ENCODE measurements around the gene DRD3. TPM values are rescaled to one million over a fixed set of nuclear protein-coding genes. Genes with fewer than 3 reads are reported as not detected.

DRD3 gene
- total RNA-seq, 1 donor from 2014 or later: not detected

DNA sequence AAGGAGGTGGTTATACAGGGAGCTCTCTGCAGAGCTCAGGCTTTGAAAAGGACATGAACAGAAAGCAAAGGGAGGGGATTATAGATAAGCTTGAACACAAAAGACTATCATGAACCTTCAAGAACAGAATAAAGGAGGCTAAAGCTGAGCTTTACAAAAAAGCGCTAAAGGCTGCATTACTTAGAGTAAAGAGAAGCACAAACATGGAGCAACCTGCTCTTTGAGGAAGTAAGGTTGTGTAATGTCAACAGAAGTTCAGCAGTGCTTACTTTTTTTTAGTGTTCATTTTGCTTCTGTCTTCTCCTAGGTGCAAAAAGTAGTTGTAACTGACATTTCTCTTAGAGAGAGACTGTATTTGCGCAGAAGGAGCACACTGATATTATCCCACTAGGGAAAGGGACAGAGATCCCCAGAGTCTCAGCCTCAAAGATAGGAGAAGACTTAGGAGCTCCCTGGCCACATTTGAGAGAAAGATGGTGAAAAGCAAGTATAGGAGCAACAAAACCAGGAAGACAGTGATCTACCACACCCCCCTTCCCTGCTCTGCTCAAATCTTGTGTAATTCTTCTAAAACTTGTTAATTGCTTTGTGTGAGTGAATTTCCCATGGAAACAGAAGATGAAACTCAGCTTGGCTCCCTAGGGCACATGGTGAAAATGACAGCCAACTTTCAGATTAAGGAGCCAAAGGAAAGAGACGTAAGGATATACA lies 67.6 kb downstream of the DRD3 start:
- Mint-ChIP-seq H3K36me3 (ENCODE audit: low read depth) (no peaks in the 10 kb centered on the region), H3K9me3 (no peaks in the 10 kb centered on the region), H3K27ac (no peak overlapping the region), H3K4me1 (no peaks in the 10 kb centered on the region), H3K4me3 (no peak overlapping the region), H3K27me3 (peaks cover 8% of the 10 kb centered on the region)
- DNase-seq (no peak), ATAC-seq (ENCODE audit: low read depth) (no peak)
- intact Hi-C loops (cut with micrococcal nuclease): no loop called here
- ChIA-PET CTCF (no interaction called here), POLR2A (no interaction called here)
- TF ChIP-seq, protein P1, sequence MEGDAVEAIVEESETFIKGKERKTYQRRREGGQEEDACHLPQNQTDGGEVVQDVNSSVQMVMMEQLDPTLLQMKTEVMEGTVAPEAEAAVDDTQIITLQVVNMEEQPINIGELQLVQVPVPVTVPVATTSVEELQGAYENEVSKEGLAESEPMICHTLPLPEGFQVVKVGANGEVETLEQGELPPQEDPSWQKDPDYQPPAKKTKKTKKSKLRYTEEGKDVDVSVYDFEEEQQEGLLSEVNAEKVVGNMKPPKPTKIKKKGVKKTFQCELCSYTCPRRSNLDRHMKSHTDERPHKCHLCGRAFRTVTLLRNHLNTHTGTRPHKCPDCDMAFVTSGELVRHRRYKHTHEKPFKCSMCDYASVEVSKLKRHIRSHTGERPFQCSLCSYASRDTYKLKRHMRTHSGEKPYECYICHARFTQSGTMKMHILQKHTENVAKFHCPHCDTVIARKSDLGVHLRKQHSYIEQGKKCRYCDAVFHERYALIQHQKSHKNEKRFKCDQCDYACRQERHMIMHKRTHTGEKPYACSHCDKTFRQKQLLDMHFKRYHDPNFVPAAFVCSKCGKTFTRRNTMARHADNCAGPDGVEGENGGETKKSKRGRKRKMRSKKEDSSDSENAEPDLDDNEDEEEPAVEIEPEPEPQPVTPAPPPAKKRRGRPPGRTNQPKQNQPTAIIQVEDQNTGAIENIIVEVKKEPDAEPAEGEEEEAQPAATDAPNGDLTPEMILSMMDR (IDR thresholded peaks at IDR 0.05): no peak

DNA sequence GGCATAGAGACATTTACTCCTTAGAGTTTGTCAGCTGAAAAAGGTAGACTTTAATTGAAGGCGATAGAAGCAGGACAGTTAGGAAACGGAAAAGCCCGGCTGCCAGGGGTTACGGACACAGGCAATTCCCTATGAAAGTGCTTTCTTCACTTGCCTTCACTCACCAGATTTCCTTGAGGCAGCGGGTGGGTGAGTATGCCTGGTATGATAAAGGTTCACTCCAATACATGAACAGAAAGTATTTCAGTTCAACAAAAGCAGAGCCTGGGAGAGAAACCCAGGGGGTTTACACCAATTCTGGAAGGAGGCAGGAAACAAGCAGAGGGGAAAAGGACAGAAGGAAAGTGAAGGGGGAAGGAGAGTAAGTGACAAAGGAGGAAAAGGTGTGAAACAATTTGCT lies 68.4 kb downstream of the DRD3 start:
- Mint-ChIP-seq H3K27me3 (peaks cover 8% of the 10 kb centered on the region), H3K4me3 (no peak overlapping the region), H3K27ac (no peak overlapping the region), H3K4me1 (no peaks in the 10 kb centered on the region), H3K9me3 (no peaks in the 10 kb centered on the region), H3K36me3 (ENCODE audit: low read depth) (no peaks in the 10 kb centered on the region)
- TF ChIP-seq, protein P1 (IDR thresholded peaks at IDR 0.05): no peak
- ATAC-seq (ENCODE audit: low read depth) (no peak), DNase-seq (no peak)
- intact Hi-C loops (cut with micrococcal nuclease): loop anchor here (1.0 kb wide), 1 partner anchor 8 kb away; no protein-coding TSS in a partner anchor
- CTCF ChIA-PET: no interaction called here
- POLR2A ChIA-PET: no interaction called here

DNA sequence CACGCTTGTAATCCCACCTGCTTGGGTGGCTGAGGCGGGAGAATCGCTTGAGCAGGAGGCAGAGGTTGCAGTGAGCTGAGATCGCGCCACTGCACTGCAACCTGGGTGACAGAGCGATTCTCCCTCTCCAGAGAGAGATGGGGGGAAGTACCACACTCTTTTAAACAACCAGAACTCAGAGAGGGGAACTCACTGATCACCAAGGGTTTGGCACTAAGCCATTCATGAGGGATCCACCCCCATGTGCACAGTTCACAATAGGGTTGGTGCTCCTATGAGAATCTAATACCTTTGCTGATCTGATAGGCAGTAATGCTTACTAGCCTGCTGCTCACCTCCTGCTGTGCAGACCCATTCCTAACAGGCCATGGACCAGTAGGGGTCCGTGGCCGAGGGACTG lies 70.7 kb downstream of the DRD3 start:
- Mint-ChIP-seq H3K4me3 (no peak overlapping the region), H3K27me3 (peaks cover 8% of the 10 kb centered on the region), H3K27ac (no peak overlapping the region), H3K9me3 (no peaks in the 10 kb centered on the region), H3K36me3 (ENCODE audit: low read depth) (no peaks in the 10 kb centered on the region), H3K4me1 (no peaks in the 10 kb centered on the region)
- CTCF ChIA-PET: no interaction called here
- intact Hi-C loops (cut with micrococcal nuclease): no loop called here
- DNase-seq (no peak), ATAC-seq (ENCODE audit: low read depth) (no peak)
- TF ChIP-seq, protein P1 (IDR thresholded peaks at IDR 0.05): no peak
- POLR2A ChIA-PET: no interaction called here

DNA sequence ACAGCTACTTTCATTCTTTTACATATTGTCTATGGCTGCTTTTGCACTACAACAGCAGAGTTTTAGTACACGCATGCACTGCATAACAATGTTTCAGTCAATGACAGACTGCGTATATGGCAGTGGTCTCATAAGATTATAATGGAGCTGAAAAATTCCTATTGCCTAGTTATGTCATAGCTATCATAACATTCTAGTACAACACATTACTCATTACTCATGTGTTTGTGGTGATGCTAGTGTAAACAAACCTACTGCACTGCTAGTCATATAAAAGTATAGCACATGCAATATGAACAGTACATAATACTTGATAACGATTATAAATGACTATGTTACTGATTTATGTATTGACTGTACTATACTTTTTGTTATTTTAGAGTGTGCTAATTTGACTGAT lies 74.4 kb downstream of the DRD3 start:
- CTCF ChIA-PET: no interaction called here
- Mint-ChIP-seq H3K4me1 (no peaks in the 10 kb centered on the region), H3K27ac (no peak overlapping the region), H3K36me3 (ENCODE audit: low read depth) (no peaks in the 10 kb centered on the region), H3K27me3 (peaks cover 6% of the 10 kb centered on the region), H3K4me3 (no peak overlapping the region), H3K9me3 (peaks cover 2% of the 10 kb centered on the region)
- DNase-seq (no peak), ATAC-seq (ENCODE audit: low read depth) (no peak)
- POLR2A ChIA-PET: interaction anchor here (0.7 kb wide), 1 partner anchor 44 kb away, joined by 11 read pairs; no protein-coding TSS in a partner anchor
- intact Hi-C loops (cut with micrococcal nuclease): no loop called here
- TF ChIP-seq, protein P1 (IDR thresholded peaks at IDR 0.05): no peak

DNA sequence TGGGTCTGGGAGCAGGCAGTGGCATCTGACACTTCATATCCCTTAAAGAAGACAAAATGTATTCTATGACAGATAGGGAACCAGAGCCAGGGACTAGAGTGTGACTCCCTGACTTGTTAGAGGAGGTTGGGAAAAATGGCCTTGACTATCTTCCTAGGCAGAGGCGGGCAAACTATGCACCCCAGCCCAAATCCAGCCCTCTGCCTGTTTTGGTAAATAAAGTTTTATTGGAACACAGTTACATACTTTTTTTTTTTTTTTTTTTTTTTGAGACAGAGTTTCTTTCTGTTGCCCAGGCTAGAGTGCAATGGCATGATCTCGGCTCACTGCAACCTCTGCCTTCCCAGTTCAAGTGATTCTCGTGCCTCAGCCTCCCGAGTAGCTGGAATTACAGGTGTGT lies 75.0 kb downstream of the DRD3 start:
- no peaks in the 10 kb centered on the region for H3K4me1 Mint-ChIP-seq
- DNase-seq (no peak), ATAC-seq (ENCODE audit: low read depth) (no peak)
- H3K36me3 Mint-ChIP-seq (ENCODE audit: low read depth): no peaks in the 10 kb centered on the region
- intact Hi-C loops (cut with micrococcal nuclease): no loop called here
- no peak overlapping the region for H3K27ac Mint-ChIP-seq
- H3K4me3 Mint-ChIP-seq: no peak overlapping the region
- peaks cover 4% of the 10 kb centered on the region for H3K27me3 Mint-ChIP-seq
- CTCF ChIA-PET: no interaction called here
- peaks cover 2% of the 10 kb centered on the region for H3K9me3 Mint-ChIP-seq
- TF ChIP-seq, protein P1 (IDR thresholded peaks at IDR 0.05): no peak
- POLR2A ChIA-PET: interaction anchor here (0.7 kb wide), 1 partner anchor 44 kb away, joined by 11 read pairs; no protein-coding TSS in a partner anchor
